Activated CD4-positive, alpha-beta T cell treated with anti-CD3 and anti-CD28 coated beads, Interleukin-2, amount 50 U/mL, for 48 hours (primary cell): ENCODE results near the gene SSNA1.

Experiments
- DNase-seq, 2 experiments: peaks; one replicate each; pipeline ENCODE4 v3.0.0-alpha.2; 2020

The SSNA1 gene

GRCh38 chr9:137184881-137185660 lies 3.4 kb upstream of the SSNA1 start:
- DNase-seq, result no peak

- DNase-seq, result no peak
Observed at GRCh38 chr9:137185921-137186320, 2.6 kb upstream of the SSNA1 start.

- no peak for DNase-seq
Observed at GRCh38 chr9:137186385-137186784, 2.1 kb upstream of the SSNA1 start.

- no peak for DNase-seq
Observed at GRCh38 chr9:137187386-137187785, 1.1 kb upstream of the SSNA1 start.

GRCh38 chr9:137188086-137188489 lies 388 bp upstream of the SSNA1 start:
- DNase-seq, result no peak

- DNase-seq, result no peak
Observed at GRCh38 chr9:137189297-137190295, 1.1 kb downstream of the SSNA1 start.

GRCh38 chr9:137190315-137190856 lies 1.9 kb downstream of the SSNA1 start:
- DNase-seq, result no peak

- DNase-seq, result no peak
Observed at GRCh38 chr9:137191245-137191644, 2.8 kb downstream of the SSNA1 start.

GRCh38 chr9:137191691-137192447 lies 3.4 kb downstream of the SSNA1 start:
- DNase-seq, result no peak

- DNase-seq, result no peak
Observed at GRCh38 chr9:137192448-137192780, 3.9 kb downstream of the SSNA1 start.

GRCh38 chr9:137192859-137193258 lies 4.4 kb downstream of the SSNA1 start:
- DNase-seq, result no peak

- no peak for DNase-seq
Observed at GRCh38 chr9:137193771-137194170, 5.3 kb downstream of the SSNA1 start.

- DNase-seq, result no peak
Observed at GRCh38 chr9:137194388-137194787, 5.9 kb downstream of the SSNA1 start.

GRCh38 chr9:137194909-137195308 lies 6.4 kb downstream of the SSNA1 start:
- no peak for DNase-seq

- DNase-seq, result no peak
Observed at GRCh38 chr9:137195525-137196220, 7.2 kb downstream of the SSNA1 start.

- no peak for DNase-seq
Observed at GRCh38 chr9:137198051-137198901, 9.8 kb downstream of the SSNA1 start.

- DNase-seq, result no peak
Observed at GRCh38 chr9:137198902-137199283, 10.4 kb downstream of the SSNA1 start.

GRCh38 chr9:137199411-137200121 lies 11.1 kb downstream of the SSNA1 start:
- no peak for DNase-seq

- DNase-seq, result peak; percentile 99
Observed at GRCh38 chr9:137200311-137201204, 12.1 kb downstream of the SSNA1 start, which contains the start of gene TPRN. TPRN (minus strand) TSS chr9:137200741; CDS start chr9:137200711, 30 bp downstream.
